A549 (cell line): Measurements from ENCODE around the gene ATAT1.

Experiments used
- BHLHE40 ChIP-seq: IDR thresholded peaks from 2 replicates; pipeline ENCODE4 v1.6.1; 2012; ENCODE audit warnings: low read depth, low read length, inconsistent platforms
- CEBPB ChIP-seq, 2 experiments: fragments of >200 bp in 1 of 2; sonication (Bioruptor Twin) in 1 of 2; formaldehyde crosslinking in 1 of 2; IDR thresholded peaks; 2 replicates each; pipeline ENCODE4 v1.6.1; 2012 to 2016
- CTCF ChIP-seq: fragments of >200 bp; sonication (Bioruptor Twin); formaldehyde crosslinking; IDR thresholded peaks from 3 replicates; pipeline ENCODE4 v1.5.1; 2016
- EP300 ChIP-seq, 2 experiments: fragments of >200 bp; sonication (Bioruptor Twin); formaldehyde crosslinking; IDR thresholded peaks; 2 replicates in 1 of 2; 3 replicates in 1 of 2; pipeline ENCODE4 v1.6.1; 2016 to 2017
- KDM1A ChIP-seq: fragments of 200-600 bp; sonication (generic); IDR thresholded peaks from 2 replicates; pipeline ENCODE4 v1.6.1; 2016; ENCODE audit warnings: low read depth, mild to moderate bottlenecking
- MAFK ChIP-seq: fragments of 450-650 bp; IDR thresholded peaks from 2 replicates; pipeline ENCODE4 v1.6.1; 2014; ENCODE audit not compliant: partially characterized antibody
- MAX ChIP-seq: IDR thresholded peaks from 2 replicates; pipeline ENCODE4 v1.6.1; 2012
- MYC ChIP-seq: IDR thresholded peaks from 2 replicates; pipeline ENCODE4 v1.6.1; 2012; ENCODE audit warnings: mild to moderate bottlenecking, inconsistent platforms, low read length, improper control_type of control experiment, borderline replicate concordance
- NFE2L2 ChIP-seq: fragments of 150-350 bp; conservative IDR thresholded peaks from 2 replicates; pipeline ENCODE4 v1.6.1; 2014; ENCODE audit warnings: low read length
- RAD21 ChIP-seq, 2 experiments: fragments of >200 bp in 1 of 2; sonication (Bioruptor Twin) in 1 of 2; formaldehyde crosslinking in 1 of 2; IDR thresholded peaks in 1 of 2; conservative IDR thresholded peaks in 1 of 2; 2 replicates in 1 of 2; 3 replicates in 1 of 2; pipeline ENCODE4 v1.6.1; 2012 to 2018; ENCODE audit warnings: inconsistent platforms in 1 of 2
- RCOR1 ChIP-seq: fragments of 150-350 bp; IDR thresholded peaks from 2 replicates; pipeline ENCODE4 v1.6.1; 2014; ENCODE audit warnings: antibody characterized with exemption, low read length, low read depth
- REST ChIP-seq: fragments of 200-600 bp; sonication (generic); IDR thresholded peaks from 2 replicates; pipeline ENCODE4 v1.6.1; 2016; ENCODE audit warnings: antibody characterized with exemption, mild to moderate bottlenecking, moderate library complexity
- SREBF2 ChIP-seq: fragments of 450-650 bp; IDR thresholded peaks from 2 replicates; pipeline ENCODE4 v1.6.1; 2014; ENCODE audit warnings: mild to moderate bottlenecking, moderate library complexity
- USF2 ChIP-seq: fragments of 450-650 bp; IDR thresholded peaks from 2 replicates; pipeline ENCODE4 v1.6.1; 2014; ENCODE audit warnings: antibody characterized with exemption

GRCh38 chr6:30641048-30641447 is 14.4 kb downstream of the ATAT1 start:
- TF ChIP-seq RAD21 (conservative IDR thresholded peaks at IDR 0.05 in 1 of 2, IDR thresholded peaks at IDR 0.05 in 1 of 2): no peak
- no peak for TF ChIP-seq CTCF
- TF ChIP-seq MAFK: no peak
- TF ChIP-seq EP300 (IDR thresholded peaks at IDR 0.05): no peak
- no peak for TF ChIP-seq KDM1A
- TF ChIP-seq CEBPB (IDR thresholded peaks at IDR 0.05): no peak
- no peak for TF ChIP-seq USF2
- no peak for TF ChIP-seq REST
- no peak for TF ChIP-seq MYC
- TF ChIP-seq MAX: no peak
- TF ChIP-seq SREBF2: no peak
- no peak for TF ChIP-seq BHLHE40
- TF ChIP-seq NFE2L2: no peak
- no peak for TF ChIP-seq RCOR1
